HepG2 (cell line): ENCODE data around the gene NDC1. TPM values are rescaled to one million over a fixed set of nuclear protein-coding genes. Genes with fewer than 3 reads are reported as not detected.

ENCODE experiments used
- ATAC-seq: fragments of 200-7000 bp; cut with Tn5 transposase; 3 replicates; pipeline ENCODE4 v1.9.1; 2020; ENCODE audit warnings: mild to moderate bottlenecking, moderate library complexity
- BruUV-seq: library from RNA; stranded (reverse); fragments of 400-500 nt; replicated peaks from 2 replicates; lab custom pipeline; 2021; lab: Mats Ljungman, UMichigan
- CTCF ChIA-PET: fragments of 300-600 bp; formaldehyde crosslinking; extraction: SDS; loops from one replicate; lab custom pipeline; 2021; ENCODE audit warnings: low total read pairs, inconsistent platforms, low intra/inter-chr PET ratio; lab: Yijun Ruan, JAX
- POLR2A ChIA-PET: fragments of 350-600 bp; sonication (Branson Sonifier 250); formaldehyde crosslinking; loops from one replicate; lab custom pipeline; 2020; ENCODE audit warnings: antibody characterized with exemption, inconsistent platforms; lab: Yijun Ruan, JAX
- DNase-seq: peaks from one replicate; pipeline ENCODE4 v3.0.0-alpha.2; 2015; ENCODE audit warnings: low spot score
- FAIRE-seq: peaks from 3 replicates; lab custom pipeline; 2011; peaks lifted over from hg19 to GRCh38; lab: Jason Lieb, UNC
- H2AFZ ChIP-seq: one replicate; pipeline ENCODE4 v1.6.1; 2011; ENCODE audit warnings: low read length, inconsistent platforms
- H3K27ac ChIP-seq: fragments of 300-600 bp; 3 replicates; pipeline ENCODE4 v1.8.0; 2011; ENCODE audit warnings: mixed run types, mild to moderate bottlenecking, mixed read lengths, low read length, inconsistent platforms; ENCODE audit not compliant: insufficient read depth; ENCODE audit errors: extremely low read length
- H3K27me3 ChIP-seq, 2 experiments: fragments of 200-600 bp in 1 of 2; 2 replicates in 1 of 2; 3 replicates in 1 of 2; pipeline versions ENCODE4 v1.6.0 to v1.8.0; 2011; ENCODE audit warnings: low read length in 2 of 2, mild to moderate bottlenecking in 2 of 2, moderate library complexity in 2 of 2, inconsistent platforms in 1 of 2; ENCODE audit not compliant: insufficient read depth in 2 of 2, control insufficient read depth in 1 of 2
- H3K36me3 ChIP-seq, 2 experiments: fragments of 200-600 bp in 1 of 2; replicated peaks in 1 of 2; 2 replicates in 1 of 2; 3 replicates in 1 of 2; pipeline versions ENCODE4 v1.5.1 to v1.8.0; 2011; ENCODE audit warnings: low read length in 2 of 2, inconsistent platforms in 1 of 2; ENCODE audit not compliant: insufficient read depth in 2 of 2, control insufficient read depth in 1 of 2
- H3K4me1 ChIP-seq: 2 replicates; pipeline ENCODE4 v1.5.1; 2012; ENCODE audit warnings: low read length, inconsistent platforms; ENCODE audit not compliant: insufficient read depth
- H3K4me2 ChIP-seq: 2 replicates; pipeline ENCODE4 v1.6.0; 2011; ENCODE audit warnings: low read depth, low read length, inconsistent platforms
- H3K4me3 ChIP-seq, 3 experiments: fragments of 200-600 bp in 1 of 3; sonication (generic), shearing (Covaris generic) in 1 of 3; replicated peaks in 1 of 3; 2 replicates each; pipeline ENCODE4 v1.5.1; 2011 to 2016; ENCODE audit warnings: low read length in 3 of 3, inconsistent platforms in 2 of 3, low read depth in 2 of 3, mild to moderate bottlenecking in 2 of 3, control low read depth in 1 of 3, mixed read lengths in 1 of 3; ENCODE audit not compliant: insufficient read depth in 1 of 3
- H3K79me2 ChIP-seq: one replicate; pipeline ENCODE4 v1.6.1; 2011; ENCODE audit warnings: low read length, inconsistent platforms; ENCODE audit not compliant: insufficient read depth
- H3K9ac ChIP-seq: 2 replicates; pipeline ENCODE4 v1.6.0; 2011; ENCODE audit warnings: mild to moderate bottlenecking, low read depth, low read length, inconsistent platforms; ENCODE audit not compliant: insufficient read depth
- H3K9me3 ChIP-seq: 2 replicates; pipeline ENCODE4 v1.5.1; 2012; ENCODE audit warnings: mild to moderate bottlenecking, low read length
- H4K20me1 ChIP-seq: 2 replicates; pipeline ENCODE4 v1.6.0; 2011; ENCODE audit warnings: inconsistent platforms, mild to moderate bottlenecking, low read length, moderate library complexity; ENCODE audit not compliant: insufficient read depth
- ATAD3A ChIP-seq: sonication (generic); formaldehyde crosslinking; IDR thresholded peaks from 2 replicates; pipeline ENCODE4 v1.4.0; 2020; ENCODE audit warnings: missing genetic modification reagents
- GATA4 ChIP-seq: sonication (generic); IDR thresholded peaks from 2 replicates; pipeline ENCODE4 v1.6.1; 2016; ENCODE audit warnings: antibody characterized with exemption, low read depth, borderline replicate concordance
- HOXA7 ChIP-seq: sonication (generic); formaldehyde crosslinking; IDR thresholded peaks from 2 replicates; pipeline ENCODE4 v1.8.1; 2022; ENCODE audit warnings: mild to moderate bottlenecking, missing genetic modification reagents, moderate library complexity
- KDM5B ChIP-seq: sonication (generic); formaldehyde crosslinking; IDR thresholded peaks from 2 replicates; pipeline ENCODE4 v1.4.0; 2020; ENCODE audit warnings: missing genetic modification reagents, mild to moderate bottlenecking, borderline replicate concordance
- MAX ChIP-seq: IDR thresholded peaks from 2 replicates; pipeline ENCODE4 v1.6.1; 2012; ENCODE audit warnings: inconsistent platforms
- POLR2AphosphoS2 ChIP-seq: IDR thresholded peaks from 2 replicates; pipeline ENCODE4 v1.6.1; 2011; ENCODE audit warnings: low read depth, low read length, improper control_type of control experiment
- SP1 ChIP-seq, 2 experiments: fragments of 450-650 bp in 1 of 2; sonication (generic) in 1 of 2; formaldehyde crosslinking in 1 of 2; IDR thresholded peaks; 2 replicates each; pipeline versions ENCODE4 v1.4.0 to v1.6.1; 2016 to 2020; ENCODE audit warnings: missing genetic modification reagents in 1 of 2
- ZHX1 ChIP-seq: sonication (generic); formaldehyde crosslinking; IDR thresholded peaks from 2 replicates; pipeline ENCODE4 v1.8.1; 2022; ENCODE audit warnings: low read depth, mild to moderate bottlenecking, missing genetic modification reagents
- WGBS: methylation state at CpG from one replicate; pipeline ENCODE4 v1.1.6; 2017; ENCODE audit warnings: low lambda C conversion rate; 5-methylcytosine and 5-hydroxymethylcytosine counted together
- in situ Hi-C: cut with HindIII; loops from 2 replicates; pipeline ENCODE4 v1.10.0; 2017; ENCODE audit warnings: low pct_unique_long_range_greater_than_20kb; ENCODE audit not compliant: extremely low pct_ligation_motif_present
- intact Hi-C: fragments of 100-400 bp; cut with micrococcal nuclease; formaldehyde crosslinking; loops from one replicate; pipeline ENCODE4 v1.10.0; 2022; ENCODE audit not compliant: unreplicated experiment
- polyA plus RNA-seq, 8 experiments: library from polyadenylated mRNA; depleted of rRNA in 3 of 8; stranded (reverse) in 7 of 8; unstranded in 1 of 8; fragments of >200 nt; fragmentation: Illumina TruSeq in 4 of 8; extraction: Trizol in 4 of 8; gene quantifications; 2 replicates each; pipeline versions ENCODE4 v1.2.1 to v1.2.3, GENCODE V29; 2011 to 2016; ENCODE audit warnings: low read depth in 4 of 8, missing spikeins in 1 of 8, mixed read lengths in 1 of 8; ENCODE audit not compliant: insufficient read depth in 1 of 8
- total RNA-seq, 5 experiments: library from RNA; depleted of rRNA; stranded (reverse); fragments of >200 nt; fragmentation: Illumina TruSeq; extraction: Trizol; gene quantifications; 2 replicates each; pipeline ENCODE4 v1.2.3, GENCODE V29; 2016; ENCODE audit warnings: low read depth in 1 of 5
- TF ChIP-seq, protein P1 (sequence below): sonication (generic); formaldehyde crosslinking; IDR thresholded peaks from 2 replicates; pipeline ENCODE4 v1.5.1; 2020; ENCODE audit warnings: mild to moderate bottlenecking, missing genetic modification reagents, moderate library complexity
- TF ChIP-seq, protein P2 (sequence below): sonication (generic); formaldehyde crosslinking; IDR thresholded peaks from 2 replicates; pipeline ENCODE4 v1.4.0; 2020; ENCODE audit warnings: missing genetic modification reagents

Gene NDC1
- total and polyA plus RNA-seq, 2 of the 13 experiments (the other 11 are each of a cell fraction or from before 2014, with no cell fraction given) = 38.1 to 50.9 TPM

- TF ChIP-seq ZHX1 (no peak), POLR2AphosphoS2 (no peak)
These were observed 33.8 kb upstream of the NDC1 start (continued) for GRCh38 chr1:53871773-53872484.

- in situ Hi-C loops = no loop called here
- Histone ChIP-seq H3K9me3 (no peaks in the 10 kb centered on the region), H3K27me3 (no peaks in the 10 kb centered on the region), H2AFZ (no peak overlapping the region), H3K4me3 (no peak overlapping the region), H3K79me2 (no peaks in the 10 kb centered on the region), H4K20me1 (no peaks in the 10 kb centered on the region), H3K4me1 (no peaks in the 10 kb centered on the region), H3K4me2 (no peak overlapping the region), H3K27ac (no peak overlapping the region), H3K36me3 (peaks cover 3 to 18% of the 10 kb centered on the region in 2 experiments; a peak in 3 of 5 replicates), H3K9ac (no peak overlapping the region)
- WGBS = 96% methylated on average over 4 of the region's 4 CpGs
- ChIA-PET POLR2A (interaction anchor here (0.7 kb wide), 1 partner anchor 48 kb away, joined by 3 read pairs; no protein-coding TSS in a partner anchor), CTCF (no interaction called here)
- DNase-seq = no peak
- no peak for ATAC-seq
- BruUV-seq = no TSS peak
- FAIRE-seq = no peak
- intact Hi-C loops = no loop called here
- TF ChIP-seq MAX (no peak), ATAD3A (CRISPR knock-in tag) (no peak), HOXA7 (no peak), KDM5B (no peak), GATA4 (no peak), SP1 (IDR thresholded peaks at IDR 0.05) (no peak), SP1 (CRISPR knock-in tag; IDR thresholded peaks at IDR 0.05) (no peak)
- TF ChIP-seq, protein P1, sequence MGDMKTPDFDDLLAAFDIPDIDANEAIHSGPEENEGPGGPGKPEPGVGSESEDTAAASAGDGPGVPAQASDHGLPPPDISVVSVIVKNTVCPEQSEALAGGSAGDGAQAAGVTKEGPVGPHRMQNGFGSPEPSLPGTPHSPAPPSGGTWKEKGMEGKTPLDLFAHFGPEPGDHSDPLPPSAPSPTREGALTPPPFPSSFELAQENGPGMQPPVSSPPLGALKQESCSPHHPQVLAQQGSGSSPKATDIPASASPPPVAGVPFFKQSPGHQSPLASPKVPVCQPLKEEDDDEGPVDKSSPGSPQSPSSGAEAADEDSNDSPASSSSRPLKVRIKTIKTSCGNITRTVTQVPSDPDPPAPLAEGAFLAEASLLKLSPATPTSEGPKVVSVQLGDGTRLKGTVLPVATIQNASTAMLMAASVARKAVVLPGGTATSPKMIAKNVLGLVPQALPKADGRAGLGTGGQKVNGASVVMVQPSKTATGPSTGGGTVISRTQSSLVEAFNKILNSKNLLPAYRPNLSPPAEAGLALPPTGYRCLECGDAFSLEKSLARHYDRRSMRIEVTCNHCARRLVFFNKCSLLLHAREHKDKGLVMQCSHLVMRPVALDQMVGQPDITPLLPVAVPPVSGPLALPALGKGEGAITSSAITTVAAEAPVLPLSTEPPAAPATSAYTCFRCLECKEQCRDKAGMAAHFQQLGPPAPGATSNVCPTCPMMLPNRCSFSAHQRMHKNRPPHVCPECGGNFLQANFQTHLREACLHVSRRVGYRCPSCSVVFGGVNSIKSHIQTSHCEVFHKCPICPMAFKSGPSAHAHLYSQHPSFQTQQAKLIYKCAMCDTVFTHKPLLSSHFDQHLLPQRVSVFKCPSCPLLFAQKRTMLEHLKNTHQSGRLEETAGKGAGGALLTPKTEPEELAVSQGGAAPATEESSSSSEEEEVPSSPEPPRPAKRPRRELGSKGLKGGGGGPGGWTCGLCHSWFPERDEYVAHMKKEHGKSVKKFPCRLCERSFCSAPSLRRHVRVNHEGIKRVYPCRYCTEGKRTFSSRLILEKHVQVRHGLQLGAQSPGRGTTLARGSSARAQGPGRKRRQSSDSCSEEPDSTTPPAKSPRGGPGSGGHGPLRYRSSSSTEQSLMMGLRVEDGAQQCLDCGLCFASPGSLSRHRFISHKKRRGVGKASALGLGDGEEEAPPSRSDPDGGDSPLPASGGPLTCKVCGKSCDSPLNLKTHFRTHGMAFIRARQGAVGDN = no peak
- TF ChIP-seq, protein P2, sequence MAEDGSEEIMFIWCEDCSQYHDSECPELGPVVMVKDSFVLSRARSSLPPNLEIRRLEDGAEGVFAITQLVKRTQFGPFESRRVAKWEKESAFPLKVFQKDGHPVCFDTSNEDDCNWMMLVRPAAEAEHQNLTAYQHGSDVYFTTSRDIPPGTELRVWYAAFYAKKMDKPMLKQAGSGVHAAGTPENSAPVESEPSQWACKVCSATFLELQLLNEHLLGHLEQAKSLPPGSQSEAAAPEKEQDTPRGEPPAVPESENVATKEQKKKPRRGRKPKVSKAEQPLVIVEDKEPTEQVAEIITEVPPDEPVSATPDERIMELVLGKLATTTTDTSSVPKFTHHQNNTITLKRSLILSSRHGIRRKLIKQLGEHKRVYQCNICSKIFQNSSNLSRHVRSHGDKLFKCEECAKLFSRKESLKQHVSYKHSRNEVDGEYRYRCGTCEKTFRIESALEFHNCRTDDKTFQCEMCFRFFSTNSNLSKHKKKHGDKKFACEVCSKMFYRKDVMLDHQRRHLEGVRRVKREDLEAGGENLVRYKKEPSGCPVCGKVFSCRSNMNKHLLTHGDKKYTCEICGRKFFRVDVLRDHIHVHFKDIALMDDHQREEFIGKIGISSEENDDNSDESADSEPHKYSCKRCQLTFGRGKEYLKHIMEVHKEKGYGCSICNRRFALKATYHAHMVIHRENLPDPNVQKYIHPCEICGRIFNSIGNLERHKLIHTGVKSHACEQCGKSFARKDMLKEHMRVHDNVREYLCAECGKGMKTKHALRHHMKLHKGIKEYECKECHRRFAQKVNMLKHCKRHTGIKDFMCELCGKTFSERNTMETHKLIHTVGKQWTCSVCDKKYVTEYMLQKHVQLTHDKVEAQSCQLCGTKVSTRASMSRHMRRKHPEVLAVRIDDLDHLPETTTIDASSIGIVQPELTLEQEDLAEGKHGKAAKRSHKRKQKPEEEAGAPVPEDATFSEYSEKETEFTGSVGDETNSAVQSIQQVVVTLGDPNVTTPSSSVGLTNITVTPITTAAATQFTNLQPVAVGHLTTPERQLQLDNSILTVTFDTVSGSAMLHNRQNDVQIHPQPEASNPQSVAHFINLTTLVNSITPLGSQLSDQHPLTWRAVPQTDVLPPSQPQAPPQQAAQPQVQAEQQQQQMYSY (CRISPR knock-in tag) = no peak
These were observed 33.1 kb upstream of the NDC1 start for GRCh38 chr1:53871221-53871620.
